HG02981 (cell line): Measurements from ENCODE around the gene ZMYND11.
"Not testable (repeated sequence)": the region's sequence is repeated elsewhere in the genome, so short reads cannot be mapped to it uniquely, and the experiment has no call there.

Source experiments
- ATAC-seq: cut with Tn5 transposase; IDR thresholded peaks from one replicate; pipeline ENCODE4 v1.9.1; 2021; ENCODE audit warnings: mild to moderate bottlenecking, moderate library complexity; ENCODE audit not compliant: unreplicated experiment

Gene ZMYND11

GRCh38 chr10:241966-242643 is 106.8 kb downstream of the ZMYND11 start:
- no peak for ATAC-seq

DNA sequence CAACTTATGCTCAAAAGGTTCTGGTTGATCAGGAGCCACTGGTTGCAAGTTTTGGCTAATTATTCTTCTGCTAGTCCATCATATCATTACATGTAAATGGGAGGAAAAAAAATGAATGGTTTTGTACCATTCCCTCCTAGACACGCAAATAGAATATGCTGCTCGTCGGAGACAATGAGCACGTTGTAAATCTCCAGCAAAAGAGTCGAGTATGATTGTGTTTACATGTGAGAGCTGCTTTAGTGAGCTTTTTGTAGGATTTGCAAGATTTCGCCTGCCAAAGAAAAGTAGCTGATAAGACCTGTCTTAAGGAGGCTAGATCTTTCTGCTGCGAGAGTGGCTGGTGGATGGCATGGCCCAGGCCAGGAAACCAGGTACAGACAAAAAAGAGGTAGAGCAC is 109.0 kb downstream of the ZMYND11 start:
- ATAC-seq, result no peak

- ATAC-seq, result no peak
These were observed 111.2 kb downstream of the ZMYND11 start for GRCh38 chr10:246431-246830.

DNA sequence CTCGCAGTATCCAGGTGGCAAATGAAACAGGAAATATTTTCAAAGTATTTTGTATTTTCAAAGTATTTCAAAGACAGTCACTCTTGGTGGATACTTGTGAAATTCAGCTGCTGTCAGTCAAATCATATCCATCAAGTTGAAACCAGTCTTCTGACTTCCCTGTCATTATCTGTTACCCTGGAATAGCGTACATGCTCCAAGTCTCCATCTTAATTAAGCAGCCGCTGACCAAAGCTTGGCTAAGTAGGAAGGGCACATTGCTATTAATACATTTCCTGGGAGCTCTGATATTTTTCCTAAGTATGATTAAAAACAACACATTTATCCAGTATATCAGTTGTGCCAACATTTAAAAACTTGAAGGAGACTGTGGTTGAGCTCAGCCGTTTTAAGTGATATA is 112.2 kb downstream of the ZMYND11 start:
- ATAC-seq, result no peak

DNA sequence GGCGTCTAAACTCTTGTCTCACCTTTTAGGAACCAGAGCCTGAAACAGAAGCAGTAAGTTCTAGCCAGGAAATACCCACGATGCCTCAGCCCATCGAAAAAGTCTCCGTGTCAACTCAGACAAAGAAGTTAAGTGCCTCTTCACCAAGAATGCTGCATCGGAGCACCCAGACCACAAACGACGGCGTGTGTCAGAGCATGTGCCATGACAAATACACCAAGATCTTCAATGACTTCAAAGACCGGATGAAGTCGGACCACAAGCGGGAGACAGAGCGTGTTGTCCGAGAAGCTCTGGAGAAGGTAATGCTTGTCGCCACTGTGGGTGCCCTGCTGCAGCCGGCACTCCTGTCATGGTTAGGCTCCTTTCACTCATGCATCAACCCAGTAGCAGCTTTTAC is 113.1 kb downstream of the ZMYND11 start:
- no peak for ATAC-seq

DNA sequence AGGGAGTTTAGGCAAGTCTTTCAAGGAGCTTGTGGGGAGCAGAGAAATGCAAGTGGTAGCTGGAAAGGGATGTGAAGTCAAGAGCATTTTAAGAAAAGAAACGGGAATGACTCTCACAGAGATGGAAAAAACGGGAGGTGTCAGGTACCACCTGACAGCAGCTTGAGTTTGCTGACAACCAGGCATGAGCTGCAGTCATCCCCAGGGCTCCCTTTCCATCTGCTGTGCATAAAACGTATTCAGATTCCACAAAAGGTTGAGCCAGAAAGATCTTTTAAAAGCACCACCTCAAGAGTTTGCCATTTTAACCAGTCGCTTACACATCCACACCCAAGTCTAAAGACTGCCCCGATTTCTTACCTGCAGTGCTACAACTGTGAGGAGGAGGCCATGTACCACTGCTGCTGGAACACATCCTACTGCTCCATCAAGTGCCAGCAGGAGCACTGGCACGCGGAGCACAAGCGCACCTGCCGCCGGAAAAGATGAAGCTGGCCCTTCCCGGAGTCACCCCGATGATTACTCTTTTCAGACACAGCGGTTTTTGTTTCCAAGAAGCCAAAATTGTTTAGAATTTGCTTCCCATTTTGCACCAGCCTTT is 116.8 kb downstream of the ZMYND11 start:
- no peak for ATAC-seq

DNA sequence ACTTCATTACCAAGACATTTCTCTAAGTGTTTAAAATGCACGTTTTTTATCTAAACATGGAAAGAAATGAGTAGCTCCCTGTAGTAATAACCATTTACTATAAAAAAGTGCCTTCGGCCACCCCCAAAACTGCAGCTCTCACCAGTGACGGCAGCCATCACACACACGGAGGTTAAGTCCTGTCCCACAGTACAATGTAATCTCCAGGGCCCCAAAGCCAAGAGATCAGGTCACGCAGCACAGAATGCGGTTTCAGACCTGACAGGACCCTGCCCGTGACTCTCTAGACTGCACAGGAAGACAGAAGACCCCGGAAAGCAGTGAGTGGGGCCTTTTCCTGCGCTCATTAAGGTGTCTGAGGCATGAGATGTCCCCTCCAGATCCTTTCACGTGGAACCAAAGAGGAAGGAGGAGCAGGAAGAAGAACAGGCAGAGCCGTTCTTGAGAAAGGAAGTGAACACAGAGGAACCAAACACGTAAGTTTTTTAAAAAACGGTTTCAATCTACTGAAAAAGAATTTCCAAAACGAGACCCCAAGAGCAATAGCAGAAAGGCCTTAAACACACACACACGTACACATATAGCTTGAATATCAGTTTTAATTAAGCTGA is 125.7 kb downstream of the ZMYND11 start:
- no peak for ATAC-seq

DNA sequence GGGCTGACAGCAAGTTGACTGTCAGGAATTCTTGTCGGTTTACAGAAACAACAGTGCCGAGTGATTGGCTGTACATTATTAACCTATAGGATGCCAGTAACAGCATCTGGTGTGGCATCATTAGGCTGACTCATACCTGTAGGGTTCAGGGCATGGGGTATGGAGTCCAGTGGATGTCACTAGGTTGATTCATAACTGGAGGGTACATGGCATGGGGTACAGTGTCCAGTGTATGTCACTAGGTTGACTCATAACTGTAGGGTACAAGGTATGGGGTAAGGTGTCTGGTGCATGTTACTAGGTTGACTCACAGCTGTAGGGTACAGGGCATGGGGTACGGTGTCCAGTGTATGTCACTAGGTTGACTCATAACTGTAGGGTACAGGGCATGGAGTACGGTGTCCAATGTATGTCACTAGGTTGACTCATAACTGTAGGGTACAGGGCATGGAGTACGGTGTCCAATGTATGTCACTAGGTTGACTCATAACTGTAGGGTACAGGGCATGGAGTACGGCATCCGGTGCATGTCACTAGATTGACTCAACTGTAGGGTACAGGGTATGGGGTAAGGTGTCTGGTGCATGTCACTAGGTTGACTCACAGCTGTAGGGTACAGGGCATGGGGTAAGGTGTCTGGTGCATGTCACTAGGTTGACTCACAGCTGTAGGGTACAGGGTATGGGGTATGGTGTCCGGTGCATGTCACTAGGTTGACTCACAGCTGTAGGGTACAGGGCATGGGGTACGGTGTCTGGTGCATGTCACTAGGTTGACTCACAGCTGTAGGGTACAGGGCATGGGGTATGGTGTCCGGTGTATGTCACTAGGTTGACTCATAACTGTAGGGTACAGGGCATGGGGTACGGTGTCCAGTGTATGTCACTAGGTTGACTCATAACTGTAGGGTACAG is 129.2 kb downstream of the ZMYND11 start:
- ATAC-seq, result not testable (repeated sequence)

DNA sequence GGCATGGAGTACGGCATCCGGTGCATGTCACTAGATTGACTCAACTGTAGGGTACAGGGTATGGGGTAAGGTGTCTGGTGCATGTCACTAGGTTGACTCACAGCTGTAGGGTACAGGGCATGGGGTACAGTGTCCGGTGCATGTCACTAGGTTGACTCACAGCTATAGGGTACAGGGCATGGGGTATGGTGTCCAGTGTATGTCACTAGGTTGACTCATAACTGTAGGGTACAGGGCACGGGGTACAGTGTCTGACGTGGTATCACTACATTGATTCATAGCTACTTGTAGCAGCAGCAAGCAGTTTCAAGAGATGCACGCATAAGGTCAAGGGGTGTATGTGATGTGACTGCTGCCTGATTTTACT is 129.8 kb downstream of the ZMYND11 start:
- not testable (repeated sequence) for ATAC-seq

GRCh38 chr10:265816-266588 is 130.7 kb downstream of the ZMYND11 start:
- not testable (repeated sequence) for ATAC-seq

DNA sequence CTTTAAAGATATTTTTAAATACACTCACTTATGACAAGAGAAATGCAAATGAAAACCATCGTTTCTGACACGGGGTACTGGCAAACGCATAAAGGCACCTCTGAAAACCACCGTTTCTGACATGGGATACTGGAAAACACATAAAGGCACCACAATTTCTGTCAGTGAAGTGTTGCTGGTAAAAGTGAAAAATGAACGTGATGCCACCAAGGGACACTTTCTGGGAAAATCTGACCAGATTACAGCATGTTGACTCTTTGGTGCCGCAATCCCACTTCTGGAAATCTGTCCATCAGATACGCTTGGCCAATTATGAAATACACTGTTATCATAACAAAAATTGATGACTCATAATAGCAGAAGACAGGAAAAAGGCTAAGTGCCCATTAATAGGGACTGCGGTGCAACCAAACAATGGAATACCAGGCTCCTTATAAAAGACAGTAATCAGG is 131.7 kb downstream of the ZMYND11 start:
- ATAC-seq, result no peak

DNA sequence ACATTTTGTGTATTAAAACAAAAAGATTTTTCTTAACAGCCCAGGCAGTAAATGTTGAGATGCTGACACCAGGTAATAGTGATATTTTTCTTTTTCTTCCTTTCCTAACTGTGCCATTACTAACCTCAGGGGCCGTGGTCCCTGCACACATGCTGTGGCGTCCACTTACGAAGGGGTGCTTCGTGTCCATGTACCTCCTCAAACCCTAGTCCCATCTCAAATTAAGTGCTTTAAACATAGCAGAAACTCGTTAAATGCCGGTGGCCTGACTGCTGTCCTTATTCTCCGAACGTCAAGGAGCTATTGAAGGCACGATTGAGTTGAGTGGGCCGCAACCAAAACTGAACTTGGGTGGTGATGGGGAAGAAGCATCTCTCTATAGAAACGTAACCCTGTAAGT is 132.4 kb downstream of the ZMYND11 start:
- no peak for ATAC-seq

DNA sequence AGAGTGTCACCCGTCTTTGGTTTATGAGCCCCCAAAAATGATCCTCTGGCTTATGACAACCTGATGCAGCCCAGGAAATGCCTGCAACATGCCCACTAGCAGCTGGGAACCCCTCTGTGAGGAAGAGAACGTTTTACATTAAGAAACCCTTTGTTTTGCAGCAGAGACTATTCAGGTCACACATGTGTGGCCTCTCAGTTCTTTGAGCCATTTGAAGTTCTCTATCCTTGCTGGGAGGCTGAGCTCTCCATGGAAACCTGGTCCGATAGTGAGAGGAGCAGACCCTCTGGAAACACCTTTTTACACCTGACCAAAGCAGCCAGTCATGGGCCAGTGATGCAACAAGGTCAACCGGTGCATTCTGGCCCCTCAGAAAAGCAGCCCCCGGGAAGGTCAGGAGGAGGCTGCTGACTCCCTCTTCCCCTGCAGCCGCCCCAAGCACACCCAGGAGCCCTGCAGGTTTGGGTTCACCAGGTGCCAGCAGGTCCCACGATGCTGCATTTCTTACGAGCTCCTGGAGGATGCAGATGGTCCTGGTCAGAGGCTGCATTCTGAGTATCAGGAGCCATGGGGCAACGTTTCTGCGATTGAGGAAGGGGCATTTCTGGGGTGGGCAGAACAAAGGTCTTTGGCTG is 134.3 kb downstream of the ZMYND11 start:
- ATAC-seq, result no peak

DNA sequence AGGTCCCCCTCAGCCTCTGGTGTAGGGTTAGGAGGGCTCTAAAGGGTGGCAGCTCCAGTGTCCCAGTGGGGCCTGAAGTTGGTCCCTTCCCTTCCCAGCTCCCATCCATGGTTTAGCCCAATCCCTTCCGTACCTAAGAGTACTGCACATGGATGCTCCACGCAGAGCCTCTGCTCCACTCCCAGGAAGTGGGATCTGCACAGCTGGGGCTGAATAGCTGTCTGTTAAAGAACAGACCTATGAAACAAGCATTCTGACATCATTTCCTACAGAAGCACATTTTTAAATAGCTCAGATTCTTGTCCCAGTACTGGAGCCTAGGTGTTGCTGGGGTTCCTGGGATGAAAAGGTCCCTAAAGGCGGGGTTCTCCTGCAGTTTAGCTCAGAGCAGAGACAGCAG is 135.9 kb downstream of the ZMYND11 start:
- no peak for ATAC-seq

GRCh38 chr10:271722-272121 is 136.5 kb downstream of the ZMYND11 start:
- no peak for ATAC-seq

DNA sequence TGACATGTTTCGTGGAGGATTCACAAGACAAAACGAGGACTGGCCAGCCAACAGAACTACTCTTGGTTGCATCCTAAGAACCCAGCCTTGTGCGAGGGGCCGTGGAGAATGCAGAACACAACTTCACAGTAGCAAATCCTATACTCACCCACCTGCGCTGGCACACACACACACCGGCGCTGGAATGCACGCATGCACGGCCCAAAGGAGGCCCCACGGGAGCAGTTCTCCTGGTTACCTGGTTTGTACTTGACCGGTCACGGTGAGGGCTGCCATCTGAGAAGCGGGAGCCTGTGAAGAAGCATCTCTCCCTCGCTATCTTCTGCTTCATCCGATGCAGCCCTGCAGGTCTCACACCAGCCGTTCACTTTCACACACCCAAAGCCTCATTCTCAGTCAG is 137.8 kb downstream of the ZMYND11 start:
- no peak for ATAC-seq

- no peak for ATAC-seq
These were observed 139.6 kb downstream of the ZMYND11 start for GRCh38 chr10:274866-275265.

GRCh38 chr10:275680-276079 is 140.4 kb downstream of the ZMYND11 start:
- no peak for ATAC-seq

DNA sequence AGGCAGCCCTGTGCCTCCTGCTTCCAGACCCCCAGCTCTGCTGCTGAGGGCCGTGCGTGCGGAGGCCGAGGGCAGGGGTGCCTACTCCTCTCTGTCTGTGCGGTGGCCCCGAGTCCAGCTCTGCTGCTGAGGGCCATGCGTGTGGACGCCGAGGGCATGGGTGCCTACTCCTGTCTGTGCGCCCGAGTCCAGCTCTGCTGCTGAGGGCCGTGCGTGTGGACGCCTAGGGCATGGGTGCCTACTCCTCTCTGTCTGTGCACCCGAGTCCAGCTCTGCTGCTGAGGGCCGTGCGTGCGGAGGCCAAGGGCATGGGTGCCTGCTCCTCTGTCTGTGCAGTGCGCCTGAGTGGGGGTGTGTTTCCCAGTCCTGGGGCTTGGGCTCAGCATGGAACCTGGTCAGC is 142.7 kb downstream of the ZMYND11 start:
- ATAC-seq, result no peak

DNA sequence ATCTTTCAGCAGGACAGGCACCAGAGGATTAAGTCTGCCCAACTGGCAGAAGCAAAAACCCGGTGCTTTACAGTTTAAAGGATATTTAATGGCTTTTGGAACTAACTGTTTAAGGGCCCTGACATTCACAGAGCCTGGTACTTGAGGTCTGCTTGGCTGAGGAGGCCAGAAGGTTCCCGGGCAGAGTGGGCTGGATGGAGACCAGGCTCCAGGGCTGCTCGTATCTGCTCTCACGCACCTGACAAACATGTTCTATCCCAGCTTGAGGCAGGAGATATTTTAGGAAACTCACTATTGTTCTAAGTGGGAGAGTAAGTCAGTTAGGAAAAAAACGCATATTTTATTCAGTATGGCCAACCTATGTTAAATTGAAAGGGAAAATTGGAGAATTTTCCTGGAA is 143.5 kb downstream of the ZMYND11 start:
- no peak for ATAC-seq
